HepG2 (cell line): ENCODE measurements around the gene ZNF684. TPM values are rescaled to one million over a fixed set of nuclear protein-coding genes. Genes with fewer than 3 reads are reported as not detected.
A peak's percentile ranks its signal among the peaks of the same experiment; 100 is the strongest.

Source experiments
- ATAC-seq: fragments of 200-7000 bp; cut with Tn5 transposase; 3 replicates; pipeline ENCODE4 v1.9.1; 2020; ENCODE audit warnings: mild to moderate bottlenecking, moderate library complexity
- BruUV-seq: library from RNA; stranded (reverse); fragments of 400-500 nt; replicated peaks from 2 replicates; lab custom pipeline; 2021; lab: Mats Ljungman, UMichigan
- CTCF ChIA-PET: fragments of 300-600 bp; formaldehyde crosslinking; extraction: SDS; loops from one replicate; lab custom pipeline; 2021; ENCODE audit warnings: low total read pairs, inconsistent platforms, low intra/inter-chr PET ratio; lab: Yijun Ruan, JAX
- POLR2A ChIA-PET: fragments of 350-600 bp; sonication (Branson Sonifier 250); formaldehyde crosslinking; loops from one replicate; lab custom pipeline; 2020; ENCODE audit warnings: antibody characterized with exemption, inconsistent platforms; lab: Yijun Ruan, JAX
- DNase-seq: peaks from one replicate; pipeline ENCODE4 v3.0.0-alpha.2; 2015; ENCODE audit warnings: low spot score
- FAIRE-seq: peaks from 3 replicates; lab custom pipeline; 2011; peaks lifted over from hg19 to GRCh38; lab: Jason Lieb, UNC
- H2AFZ ChIP-seq: one replicate; pipeline ENCODE4 v1.6.1; 2011; ENCODE audit warnings: low read length, inconsistent platforms
- H3K27ac ChIP-seq: fragments of 300-600 bp; 3 replicates; pipeline ENCODE4 v1.8.0; 2011; ENCODE audit warnings: mixed run types, mild to moderate bottlenecking, mixed read lengths, low read length, inconsistent platforms; ENCODE audit not compliant: insufficient read depth; ENCODE audit errors: extremely low read length
- H3K27me3 ChIP-seq, 2 experiments: fragments of 200-600 bp in 1 of 2; 2 replicates in 1 of 2; 3 replicates in 1 of 2; pipeline versions ENCODE4 v1.6.0 to v1.8.0; 2011; ENCODE audit warnings: low read length in 2 of 2, mild to moderate bottlenecking in 2 of 2, moderate library complexity in 2 of 2, inconsistent platforms in 1 of 2; ENCODE audit not compliant: insufficient read depth in 2 of 2, control insufficient read depth in 1 of 2
- H3K36me3 ChIP-seq, 2 experiments: fragments of 200-600 bp in 1 of 2; replicated peaks in 1 of 2; 2 replicates in 1 of 2; 3 replicates in 1 of 2; pipeline versions ENCODE4 v1.5.1 to v1.8.0; 2011; ENCODE audit warnings: low read length in 2 of 2, inconsistent platforms in 1 of 2; ENCODE audit not compliant: insufficient read depth in 2 of 2, control insufficient read depth in 1 of 2
- H3K4me1 ChIP-seq: 2 replicates; pipeline ENCODE4 v1.5.1; 2012; ENCODE audit warnings: low read length, inconsistent platforms; ENCODE audit not compliant: insufficient read depth
- H3K4me2 ChIP-seq: 2 replicates; pipeline ENCODE4 v1.6.0; 2011; ENCODE audit warnings: low read depth, low read length, inconsistent platforms
- H3K4me3 ChIP-seq, 3 experiments: fragments of 200-600 bp in 1 of 3; sonication (generic), shearing (Covaris generic) in 1 of 3; replicated peaks in 1 of 3; 2 replicates each; pipeline ENCODE4 v1.5.1; 2011 to 2016; ENCODE audit warnings: low read length in 3 of 3, inconsistent platforms in 2 of 3, low read depth in 2 of 3, mild to moderate bottlenecking in 2 of 3, control low read depth in 1 of 3, mixed read lengths in 1 of 3; ENCODE audit not compliant: insufficient read depth in 1 of 3
- H3K79me2 ChIP-seq: one replicate; pipeline ENCODE4 v1.6.1; 2011; ENCODE audit warnings: low read length, inconsistent platforms; ENCODE audit not compliant: insufficient read depth
- H3K9ac ChIP-seq: 2 replicates; pipeline ENCODE4 v1.6.0; 2011; ENCODE audit warnings: mild to moderate bottlenecking, low read depth, low read length, inconsistent platforms; ENCODE audit not compliant: insufficient read depth
- H3K9me3 ChIP-seq: 2 replicates; pipeline ENCODE4 v1.5.1; 2012; ENCODE audit warnings: mild to moderate bottlenecking, low read length
- H4K20me1 ChIP-seq: 2 replicates; pipeline ENCODE4 v1.6.0; 2011; ENCODE audit warnings: inconsistent platforms, mild to moderate bottlenecking, low read length, moderate library complexity; ENCODE audit not compliant: insufficient read depth
- CHD2 ChIP-seq: IDR thresholded peaks from 2 replicates; pipeline ENCODE4 v1.6.1; 2011; ENCODE audit warnings: low read depth, low read length, improper control_type of control experiment
- GZF1 ChIP-seq: sonication (generic); formaldehyde crosslinking; IDR thresholded peaks from 2 replicates; pipeline ENCODE4 v1.5.1; 2020; ENCODE audit warnings: mild to moderate bottlenecking, missing genetic modification reagents
- HNRNPUL1 ChIP-seq: fragments of 200-400 bp; formaldehyde crosslinking; IDR thresholded peaks from 2 replicates; pipeline ENCODE4 v1.6.1; 2017; ENCODE audit warnings: low read depth, mild to moderate bottlenecking, low read length, moderate library complexity
- HOXD1 ChIP-seq: sonication (generic); formaldehyde crosslinking; IDR thresholded peaks from 2 replicates; pipeline ENCODE4 v1.5.0; 2020; ENCODE audit warnings: missing genetic modification reagents
- ISX ChIP-seq: sonication (generic); formaldehyde crosslinking; conservative IDR thresholded peaks from 2 replicates; pipeline ENCODE4 v1.5.0; 2020; ENCODE audit warnings: missing genetic modification reagents
- JUNB ChIP-seq: sonication (generic); formaldehyde crosslinking; IDR thresholded peaks from 2 replicates; pipeline ENCODE4 v1.8.0; 2022; ENCODE audit warnings: missing genetic modification reagents, mild to moderate bottlenecking, borderline replicate concordance
- NKX3-1 ChIP-seq: sonication (generic); formaldehyde crosslinking; IDR thresholded peaks from 2 replicates; pipeline ENCODE4 v1.5.0; 2020; ENCODE audit warnings: missing genetic modification reagents
- PHF20 ChIP-seq: sonication (generic); formaldehyde crosslinking; IDR thresholded peaks from 2 replicates; pipeline ENCODE4 v1.5.0; 2020; ENCODE audit warnings: mild to moderate bottlenecking, missing genetic modification reagents
- RNF2 ChIP-seq: fragments of 450-650 bp; conservative IDR thresholded peaks from 2 replicates; pipeline ENCODE4 v1.6.1; 2016; ENCODE audit warnings: low read depth
- SALL2 ChIP-seq: sonication (generic); formaldehyde crosslinking; IDR thresholded peaks from 2 replicates; pipeline ENCODE4 v1.8.1; 2023; ENCODE audit warnings: mild to moderate bottlenecking, missing genetic modification reagents, inconsistent platforms
- SMYD3 ChIP-seq: sonication (generic); formaldehyde crosslinking; IDR thresholded peaks from 2 replicates; pipeline ENCODE4 v1.8.1; 2023; ENCODE audit warnings: mild to moderate bottlenecking, missing genetic modification reagents
- SRY ChIP-seq: sonication (generic); formaldehyde crosslinking; IDR thresholded peaks from 2 replicates; pipeline ENCODE4 v1.8.0; 2022; ENCODE audit warnings: mild to moderate bottlenecking, missing genetic modification reagents
- ZKSCAN5 ChIP-seq: sonication (generic); formaldehyde crosslinking; IDR thresholded peaks from 2 replicates; pipeline ENCODE4 v1.5.1; 2020; ENCODE audit warnings: mild to moderate bottlenecking, missing genetic modification reagents
- ZNF547 ChIP-seq: sonication (generic); formaldehyde crosslinking; IDR thresholded peaks from 2 replicates; pipeline ENCODE4 v1.5.1; 2020; ENCODE audit warnings: mild to moderate bottlenecking, missing genetic modification reagents
- ZNF564 ChIP-seq: sonication (generic); formaldehyde crosslinking; IDR thresholded peaks from 2 replicates; pipeline ENCODE4 v1.8.1; 2023; ENCODE audit warnings: mild to moderate bottlenecking, missing genetic modification reagents
- WGBS: methylation state at CpG from one replicate; pipeline ENCODE4 v1.1.6; 2017; ENCODE audit warnings: low lambda C conversion rate; 5-methylcytosine and 5-hydroxymethylcytosine counted together
- in situ Hi-C: cut with HindIII; loops from 2 replicates; pipeline ENCODE4 v1.10.0; 2017; ENCODE audit warnings: low pct_unique_long_range_greater_than_20kb; ENCODE audit not compliant: extremely low pct_ligation_motif_present
- intact Hi-C: fragments of 100-400 bp; cut with micrococcal nuclease; formaldehyde crosslinking; loops from one replicate; pipeline ENCODE4 v1.10.0; 2022; ENCODE audit not compliant: unreplicated experiment
- polyA plus RNA-seq, 8 experiments: library from polyadenylated mRNA; depleted of rRNA in 3 of 8; stranded (reverse) in 7 of 8; unstranded in 1 of 8; fragments of >200 nt; fragmentation: Illumina TruSeq in 4 of 8; extraction: Trizol in 4 of 8; gene quantifications; 2 replicates each; pipeline versions ENCODE4 v1.2.1 to v1.2.3, GENCODE V29; 2011 to 2016; ENCODE audit warnings: low read depth in 4 of 8, missing spikeins in 1 of 8, mixed read lengths in 1 of 8; ENCODE audit not compliant: insufficient read depth in 1 of 8
- total RNA-seq, 5 experiments: library from RNA; depleted of rRNA; stranded (reverse); fragments of >200 nt; fragmentation: Illumina TruSeq; extraction: Trizol; gene quantifications; 2 replicates each; pipeline ENCODE4 v1.2.3, GENCODE V29; 2016; ENCODE audit warnings: low read depth in 1 of 5
- TF ChIP-seq, protein P1 (sequence below): IDR thresholded peaks from 2 replicates; pipeline ENCODE4 v1.6.1; 2016; ENCODE audit warnings: mild to moderate bottlenecking, missing biosample characterization, missing genetic modification reagents
- TF ChIP-seq, protein P2 (sequence below): sonication (generic); formaldehyde crosslinking; conservative IDR thresholded peaks from 2 replicates; pipeline ENCODE4 v1.8.1; 2023; ENCODE audit warnings: missing genetic modification reagents
- TF ChIP-seq, protein P3 (sequence below): sonication (generic); formaldehyde crosslinking; IDR thresholded peaks from 2 replicates; pipeline ENCODE4 v1.8.1; 2023; ENCODE audit warnings: missing genetic modification reagents, inconsistent platforms, borderline replicate concordance
- TF ChIP-seq, protein P4 (sequence below): sonication (generic); formaldehyde crosslinking; IDR thresholded peaks from 2 replicates; pipeline ENCODE4 v1.8.1; 2022; ENCODE audit warnings: low read depth, mild to moderate bottlenecking, missing genetic modification reagents

Gene ZNF684
- total and polyA plus RNA-seq, 2 of the 13 experiments (the other 11 are each of a cell fraction or from before 2014, with no cell fraction given), result 6.5 to 15.2 TPM

DNA sequence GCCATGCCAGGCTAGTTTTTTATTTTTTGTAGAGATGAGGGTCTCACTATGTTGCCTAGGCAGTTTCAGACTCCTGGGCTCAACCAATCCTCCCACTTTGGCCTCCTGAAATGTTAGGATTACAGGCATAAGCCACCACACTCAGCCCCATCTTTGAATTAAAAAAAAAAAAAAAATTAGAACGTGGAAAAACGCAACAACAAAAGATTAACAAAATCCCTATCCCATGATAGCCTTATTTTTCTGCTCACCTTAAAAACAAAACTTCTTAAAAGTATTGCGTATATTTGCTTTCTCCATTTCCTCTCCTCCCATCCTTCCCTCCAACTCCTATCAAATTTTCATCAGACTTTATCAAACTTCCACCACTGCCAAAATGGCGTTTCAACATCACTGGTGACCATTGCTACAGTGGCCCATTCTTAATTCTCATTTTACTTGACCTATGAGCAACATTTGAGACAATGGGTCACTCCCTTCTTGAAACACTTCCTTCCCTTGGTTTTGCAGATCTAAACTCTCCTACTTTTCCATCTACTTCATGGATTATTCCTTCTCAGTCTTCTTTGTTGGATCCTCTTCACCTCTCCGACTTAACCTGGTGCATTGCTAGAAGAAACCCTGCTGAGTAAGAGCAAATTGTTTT lies 579 bp upstream of the ZNF684 start:
- ATAC-seq (no peak), FAIRE-seq (no peak), DNase-seq (no peak)
- ChIA-PET CTCF (no interaction called here), POLR2A (interaction anchor here (0.9 to 2.7 kb wide), 9 partner anchors 10 to 161 kb away, joined by 3 to 27 read pairs (median 4); partner anchors contain the start of genes EXO5 and NFYC)
- H3K4me3 ChIP-seq, result peak overlapping the region; percentile 78 to 94 (median 85)
- peak overlapping the region; percentile 83 for H3K9ac ChIP-seq
- H2AFZ ChIP-seq, result peak overlapping the region; percentile 96
- H3K9me3 ChIP-seq, result no peaks in the 10 kb centered on the region
- peaks cover 42% of the 10 kb centered on the region for H3K4me1 ChIP-seq
- WGBS, result 44% methylated on average over 5 of the region's 5 CpGs
- in situ Hi-C loops, result no loop called here
- TSS peak; percentile 94 for BruUV-seq
- H3K36me3 ChIP-seq, result no peaks in the 10 kb centered on the region
- peak overlapping the region; percentile 91 for H3K4me2 ChIP-seq
- H3K27ac ChIP-seq, result peak overlapping the region; percentile 82
- H3K79me2 ChIP-seq, result peaks cover 13% of the 10 kb centered on the region
- no peaks in the 10 kb centered on the region for H4K20me1 ChIP-seq
- intact Hi-C loops, result no loop called here
- H3K27me3 ChIP-seq, result no peaks in the 10 kb centered on the region; a peak in 1 of 5 replicates
- TF ChIP-seq ZNF547 (CRISPR knock-in tag) (no peak), HOXD1 (CRISPR knock-in tag) (no peak), SRY (no peak), HNRNPUL1 (no peak), SMYD3 (no peak), GZF1 (no peak), PHF20 (CRISPR knock-in tag) (no peak), CHD2 (no peak), ZNF564 (CRISPR knock-in tag) (0 out of 2 replicates have a peak, but pooled peaks have one; percentile 5), ISX (CRISPR knock-in tag) (no peak), JUNB (CRISPR knock-in tag) (no peak), NKX3-1 (0 out of 2 replicates have a peak, but pooled peaks have one; percentile 32), ZKSCAN5 (CRISPR knock-in tag) (no peak), RNF2 (no peak), SALL2 (CRISPR knock-in tag) (no peak)
- TF ChIP-seq, protein P1, sequence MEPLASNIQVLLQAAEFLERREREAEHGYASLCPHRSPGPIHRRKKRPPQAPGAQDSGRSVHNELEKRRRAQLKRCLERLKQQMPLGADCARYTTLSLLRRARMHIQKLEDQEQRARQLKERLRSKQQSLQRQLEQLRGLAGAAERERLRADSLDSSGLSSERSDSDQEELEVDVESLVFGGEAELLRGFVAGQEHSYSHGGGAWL (CRISPR knock-in tag), result no peak
- TF ChIP-seq, protein P2, sequence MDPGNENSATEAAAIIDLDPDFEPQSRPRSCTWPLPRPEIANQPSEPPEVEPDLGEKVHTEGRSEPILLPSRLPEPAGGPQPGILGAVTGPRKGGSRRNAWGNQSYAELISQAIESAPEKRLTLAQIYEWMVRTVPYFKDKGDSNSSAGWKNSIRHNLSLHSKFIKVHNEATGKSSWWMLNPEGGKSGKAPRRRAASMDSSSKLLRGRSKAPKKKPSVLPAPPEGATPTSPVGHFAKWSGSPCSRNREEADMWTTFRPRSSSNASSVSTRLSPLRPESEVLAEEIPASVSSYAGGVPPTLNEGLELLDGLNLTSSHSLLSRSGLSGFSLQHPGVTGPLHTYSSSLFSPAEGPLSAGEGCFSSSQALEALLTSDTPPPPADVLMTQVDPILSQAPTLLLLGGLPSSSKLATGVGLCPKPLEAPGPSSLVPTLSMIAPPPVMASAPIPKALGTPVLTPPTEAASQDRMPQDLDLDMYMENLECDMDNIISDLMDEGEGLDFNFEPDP (CRISPR knock-in tag), result no peak
- TF ChIP-seq, protein P3, sequence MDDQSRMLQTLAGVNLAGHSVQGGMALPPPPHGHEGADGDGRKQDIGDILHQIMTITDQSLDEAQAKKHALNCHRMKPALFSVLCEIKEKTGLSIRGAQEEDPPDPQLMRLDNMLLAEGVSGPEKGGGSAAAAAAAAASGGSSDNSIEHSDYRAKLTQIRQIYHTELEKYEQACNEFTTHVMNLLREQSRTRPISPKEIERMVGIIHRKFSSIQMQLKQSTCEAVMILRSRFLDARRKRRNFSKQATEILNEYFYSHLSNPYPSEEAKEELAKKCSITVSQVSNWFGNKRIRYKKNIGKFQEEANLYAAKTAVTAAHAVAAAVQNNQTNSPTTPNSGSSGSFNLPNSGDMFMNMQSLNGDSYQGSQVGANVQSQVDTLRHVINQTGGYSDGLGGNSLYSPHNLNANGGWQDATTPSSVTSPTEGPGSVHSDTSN (CRISPR knock-in tag), result peak; percentile 68; the same call in 1 of the 2 replicates
- TF ChIP-seq, protein P4, sequence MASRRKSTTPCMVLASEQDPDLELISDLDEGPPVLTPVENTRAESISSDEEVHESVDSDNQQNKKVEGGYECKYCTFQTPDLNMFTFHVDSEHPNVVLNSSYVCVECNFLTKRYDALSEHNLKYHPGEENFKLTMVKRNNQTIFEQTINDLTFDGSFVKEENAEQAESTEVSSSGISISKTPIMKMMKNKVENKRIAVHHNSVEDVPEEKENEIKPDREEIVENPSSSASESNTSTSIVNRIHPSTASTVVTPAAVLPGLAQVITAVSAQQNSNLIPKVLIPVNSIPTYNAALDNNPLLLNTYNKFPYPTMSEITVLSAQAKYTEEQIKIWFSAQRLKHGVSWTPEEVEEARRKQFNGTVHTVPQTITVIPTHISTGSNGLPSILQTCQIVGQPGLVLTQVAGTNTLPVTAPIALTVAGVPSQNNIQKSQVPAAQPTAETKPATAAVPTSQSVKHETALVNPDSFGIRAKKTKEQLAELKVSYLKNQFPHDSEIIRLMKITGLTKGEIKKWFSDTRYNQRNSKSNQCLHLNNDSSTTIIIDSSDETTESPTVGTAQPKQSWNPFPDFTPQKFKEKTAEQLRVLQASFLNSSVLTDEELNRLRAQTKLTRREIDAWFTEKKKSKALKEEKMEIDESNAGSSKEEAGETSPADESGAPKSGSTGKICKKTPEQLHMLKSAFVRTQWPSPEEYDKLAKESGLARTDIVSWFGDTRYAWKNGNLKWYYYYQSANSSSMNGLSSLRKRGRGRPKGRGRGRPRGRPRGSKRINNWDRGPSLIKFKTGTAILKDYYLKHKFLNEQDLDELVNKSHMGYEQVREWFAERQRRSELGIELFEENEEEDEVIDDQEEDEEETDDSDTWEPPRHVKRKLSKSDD (CRISPR knock-in tag), result no peak
